Stomach smooth muscle (tissue), 2 donors: Measurements from ENCODE around the gene PTCRA.

Experiments
- H3K27ac ChIP-seq: one replicate; pipeline ENCODE4 v1.7.0; 2013; ENCODE audit warnings: mild to moderate bottlenecking, low read length, inconsistent platforms
- H3K27me3 ChIP-seq, 2 donors: one replicate each; pipeline ENCODE4 v1.7.0; 2013; ENCODE audit warnings: low read length in 2 of 2; ENCODE audit not compliant: insufficient read depth in 2 of 2, control insufficient read depth in 1 of 2
- H3K36me3 ChIP-seq, 2 donors: one replicate each; pipeline ENCODE4 v1.7.0; 2013; ENCODE audit warnings: low read length in 2 of 2; ENCODE audit not compliant: control insufficient read depth in 2 of 2, insufficient read depth in 2 of 2
- H3K4me1 ChIP-seq: one replicate; pipeline ENCODE4 v1.7.0; 2013; ENCODE audit warnings: low read length; ENCODE audit not compliant: control insufficient read depth, insufficient read depth
- H3K4me3 ChIP-seq, 2 donors: one replicate each; pipeline ENCODE4 v1.7.0; 2013; ENCODE audit warnings: low read length in 2 of 2
- H3K9ac ChIP-seq, 2 donors: one replicate each; pipeline ENCODE4 v1.7.0; 2013; ENCODE audit warnings: low read length in 2 of 2, mild to moderate bottlenecking in 1 of 2
- H3K9me3 ChIP-seq, 2 donors: one replicate each; pipeline ENCODE4 v1.7.0; 2013; ENCODE audit warnings: low read length in 2 of 2; ENCODE audit not compliant: control insufficient read depth in 2 of 2
- donor health status: healthy.
- donor health status: Pancreatic carcinoma.

Gene PTCRA

GRCh38 chr6:42907336-42907735, 8.5 kb upstream of the PTCRA start:
- Histone ChIP-seq H3K4me1 (peaks cover 8% of the 10 kb centered on the region), H3K27ac (no peak overlapping the region)

GRCh38 chr6:42909835-42910234, 6.0 kb upstream of the PTCRA start:
- Histone ChIP-seq H3K9me3 (no peaks in the 10 kb centered on the region), H3K4me3 (no peak overlapping the region), H3K36me3 (no peaks in the 10 kb centered on the region), H3K27ac (no peak overlapping the region), H3K27me3 (peaks cover 5 to 10% of the 10 kb centered on the region in 2 donors), H3K9ac (no peak overlapping the region), H3K4me1 (peaks cover 8% of the 10 kb centered on the region)

More at GRCh38 chr6:42907336-42907735, 8.5 kb upstream of the PTCRA start:
- no peaks in the 10 kb centered on the region for H3K9me3 ChIP-seq
- no peaks in the 10 kb centered on the region for H3K36me3 ChIP-seq
- no peak overlapping the region for H3K4me3 ChIP-seq
- H3K27me3 ChIP-seq, result peaks cover 5 to 10% of the 10 kb centered on the region in 2 donors
- H3K9ac ChIP-seq, result no peak overlapping the region

DNA sequence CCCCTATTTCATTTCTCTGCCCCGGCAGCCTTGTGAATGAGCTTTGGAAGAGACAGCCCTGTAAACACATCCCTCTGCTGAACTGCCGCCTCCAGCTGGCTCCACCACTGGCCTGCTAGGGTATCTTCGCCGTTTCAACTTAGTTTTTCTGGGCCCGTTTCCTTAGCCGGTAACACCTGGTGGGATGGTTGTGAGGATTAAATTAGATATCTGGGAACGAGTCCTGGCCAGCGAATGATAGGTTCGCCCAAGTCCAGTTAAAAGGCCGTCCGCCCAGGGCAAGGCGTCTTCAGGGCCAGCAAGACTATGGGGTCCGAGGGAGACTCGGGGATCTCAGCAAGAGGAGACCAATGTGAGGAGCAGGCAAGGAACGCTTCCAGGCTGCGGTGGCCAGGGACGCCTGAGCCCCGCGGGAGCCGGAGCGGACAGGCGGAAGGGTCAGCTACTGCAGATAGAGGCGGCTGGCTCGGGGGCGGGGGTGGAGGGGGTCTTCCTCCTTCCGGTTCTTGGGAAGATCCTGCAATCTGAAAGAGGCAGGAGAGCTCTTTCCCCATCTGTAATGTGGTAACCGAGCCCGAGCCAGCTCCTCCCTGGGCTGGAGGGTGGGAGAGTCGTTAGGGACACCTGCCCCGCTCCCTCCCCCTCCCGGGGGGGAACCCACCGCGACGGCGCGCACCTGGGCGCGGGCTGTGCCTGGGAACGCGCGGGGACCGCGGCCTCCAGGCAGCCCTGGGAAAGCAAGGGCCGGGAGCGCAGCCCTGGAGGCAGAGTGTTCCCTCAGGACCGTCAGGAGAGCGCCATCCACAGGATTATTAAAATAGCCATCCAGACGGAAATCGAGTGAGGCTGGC, 4.5 kb upstream of the PTCRA start:
- Histone ChIP-seq H3K4me3 (no peak overlapping the region), H3K36me3 (no peaks in the 10 kb centered on the region), H3K27me3 (peaks cover 8 to 10% of the 10 kb centered on the region in 2 donors), H3K27ac (no peak overlapping the region), H3K9ac (no peak overlapping the region), H3K4me1 (peaks cover 8% of the 10 kb centered on the region), H3K9me3 (no peaks in the 10 kb centered on the region)

- Histone ChIP-seq H3K9me3 (no peaks in the 10 kb centered on the region), H3K4me1 (peaks cover 8% of the 10 kb centered on the region), H3K27ac (no peak overlapping the region), H3K27me3 (peaks cover 8 to 10% of the 10 kb centered on the region in 2 donors), H3K4me3 (no peak overlapping the region), H3K9ac (no peak overlapping the region), H3K36me3 (no peaks in the 10 kb centered on the region)
Measured at GRCh38 chr6:42914546-42914945, 1.3 kb upstream of the PTCRA start.

GRCh38 chr6:42916288-42916687, 435 bp downstream of the PTCRA start:
- Histone ChIP-seq H3K27me3 (peaks cover 5 to 6% of the 10 kb centered on the region in 2 donors), H3K9ac (no peak overlapping the region), H3K27ac (no peak overlapping the region), H3K4me1 (peaks cover 5% of the 10 kb centered on the region), H3K36me3 (no peaks in the 10 kb centered on the region), H3K4me3 (no peak overlapping the region), H3K9me3 (no peaks in the 10 kb centered on the region)

- H3K36me3 ChIP-seq, result no peaks in the 10 kb centered on the region
Measured at GRCh38 chr6:42921801-42922200, 5.9 kb downstream of the PTCRA start.

DNA sequence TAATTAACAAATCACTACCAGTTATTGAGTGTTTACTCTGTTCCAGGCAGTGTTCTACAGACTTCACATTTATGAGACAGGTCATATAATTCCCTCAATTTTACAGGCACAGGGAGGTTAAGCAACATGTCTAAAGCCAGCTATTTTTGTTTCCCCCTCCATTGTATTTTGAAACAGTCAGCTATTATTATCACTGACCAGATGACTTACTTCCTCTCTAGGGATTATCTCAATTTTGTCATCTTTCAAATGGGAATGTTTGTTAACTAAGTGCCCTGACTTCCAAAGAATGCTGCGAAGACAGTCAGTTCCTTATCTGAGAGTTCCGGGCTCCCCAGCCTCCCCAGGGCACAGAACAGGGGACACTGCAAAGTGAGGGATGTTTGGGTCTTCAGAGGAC, 7.8 kb downstream of the PTCRA start:
- peaks cover 12 to 15% of the 10 kb centered on the region in 2 donors for H3K27me3 ChIP-seq
- no peak overlapping the region for H3K4me3 ChIP-seq
- H3K9me3 ChIP-seq, result no peaks in the 10 kb centered on the region
- peaks cover 3% of the 10 kb centered on the region for H3K4me1 ChIP-seq
- no peak overlapping the region for H3K27ac ChIP-seq
- no peaks in the 10 kb centered on the region for H3K36me3 ChIP-seq
- no peak overlapping the region for H3K9ac ChIP-seq

More at GRCh38 chr6:42921801-42922200, 5.9 kb downstream of the PTCRA start:
- no peak overlapping the region for H3K4me3 ChIP-seq
- no peak overlapping the region for H3K27ac ChIP-seq
- no peaks in the 10 kb centered on the region for H3K4me1 ChIP-seq
- H3K9me3 ChIP-seq, result no peaks in the 10 kb centered on the region
- H3K9ac ChIP-seq, result no peak overlapping the region
- peaks cover 12 to 15% of the 10 kb centered on the region in 2 donors for H3K27me3 ChIP-seq

- Histone ChIP-seq H3K27me3 (peaks cover 12 to 15% of the 10 kb centered on the region in 2 donors), H3K4me1 (peaks cover 15% of the 10 kb centered on the region), H3K9ac (no peak overlapping the region), H3K27ac (no peak overlapping the region), H3K4me3 (no peak overlapping the region), H3K9me3 (no peaks in the 10 kb centered on the region), H3K36me3 (no peaks in the 10 kb centered on the region)
Measured at GRCh38 chr6:42925248-42925857, 9.5 kb downstream of the PTCRA start.

- peaks cover 5 to 8% of the 10 kb centered on the region in 2 donors for H3K27me3 ChIP-seq
- H3K4me1 ChIP-seq, result peaks cover 31% of the 10 kb centered on the region
- peak within 1 kb of the TSS; percentile 98 for H3K27ac ChIP-seq
- H3K9me3 ChIP-seq, result no peaks in the 10 kb centered on the region
- H3K36me3 ChIP-seq, result peaks cover 1 to 2% of the 10 kb centered on the region in 2 donors
- H3K4me3 ChIP-seq, result peak within 1 kb of the TSS; percentile 89 to 92
- H3K9ac ChIP-seq, result peak within 1 kb of the TSS; percentile 66 to 90
Measured at GRCh38 chr6:42928986-42929820, 13.3 kb downstream of the PTCRA start, which contains the start of gene CNPY3. TSS of gene CNPY3 (plus strand) at chr6:42929480. CDS start at chr6:42929571, 91 bp downstream.

DNA sequence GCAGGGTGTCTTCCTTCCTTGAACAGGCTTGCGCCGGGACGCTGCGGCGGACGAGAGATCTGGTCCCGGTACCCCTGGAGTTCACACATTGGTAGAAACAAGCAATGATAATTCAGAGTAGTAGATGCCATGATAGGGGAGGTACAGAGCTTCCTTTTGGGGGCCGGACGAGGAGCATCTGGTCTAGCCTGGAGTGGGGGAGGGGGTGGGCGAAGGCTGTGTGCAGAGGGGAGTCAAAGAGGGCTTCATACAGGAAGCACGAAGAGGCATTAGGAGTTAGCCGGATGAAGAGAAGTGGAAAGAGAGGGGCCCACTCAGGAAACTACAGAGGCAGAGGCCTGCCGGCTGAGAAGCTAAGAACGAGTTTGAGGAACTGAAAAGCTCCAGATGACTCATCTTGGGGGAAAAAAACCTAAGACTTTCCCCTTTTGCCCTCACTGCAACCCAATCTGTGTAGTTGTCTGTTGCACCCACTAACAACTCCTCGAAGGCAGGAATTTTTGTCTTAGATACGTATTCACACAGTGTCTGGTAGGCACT, 14.0 kb downstream of the PTCRA start:
- peak overlapping the region; percentile 89 to 92 for H3K4me3 ChIP-seq
- no peaks in the 10 kb centered on the region for H3K9me3 ChIP-seq
- peaks cover 31% of the 10 kb centered on the region for H3K4me1 ChIP-seq
- peak overlapping the region; percentile 98 for H3K27ac ChIP-seq
- peak overlapping the region; percentile 66 to 90 for H3K9ac ChIP-seq
- peaks cover 2 to 7% of the 10 kb centered on the region in 2 donors for H3K27me3 ChIP-seq
- H3K36me3 ChIP-seq, result peaks cover 2 to 6% of the 10 kb centered on the region in 2 donors
